Loucy (cell line): ENCODE results near the gene EPAS1.

Source experiments
- CTCF ChIP-seq: fragments of 200-600 bp; sonication (generic); conservative IDR thresholded peaks from 2 replicates; pipeline ENCODE4 v1.5.1; 2014; ENCODE audit warnings: mild to moderate bottlenecking, antibody characterized with exemption, low read length
- EZH2phosphoT487 ChIP-seq: fragments of 200-600 bp; IDR thresholded peaks from 2 replicates; pipeline ENCODE4 v1.6.1; 2018; ENCODE audit warnings: antibody characterized with exemption, mild to moderate bottlenecking, moderate library complexity, borderline replicate concordance

DNA sequence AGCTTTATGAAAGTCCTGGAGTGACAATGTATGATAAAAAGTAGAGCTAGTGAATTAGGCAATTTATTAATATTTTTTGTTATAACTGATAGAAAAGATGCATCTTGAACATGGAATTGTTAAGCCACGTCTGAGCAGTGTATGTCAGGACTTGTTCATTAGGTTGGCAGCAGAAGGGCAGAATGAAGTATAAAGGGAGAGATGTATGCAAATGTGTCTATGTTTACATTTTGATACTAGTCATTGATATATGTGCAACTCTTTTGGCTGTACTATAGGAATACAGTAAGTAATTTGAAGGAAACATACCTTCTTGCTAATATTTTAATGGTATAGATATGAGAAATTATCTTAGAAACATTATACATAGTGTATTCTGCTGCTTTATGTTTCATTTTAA, 133.2 kb downstream of the EPAS1 start:
- TF ChIP-seq CTCF (no peak), EZH2phosphoT487 (no peak)
